Measurements from ENCODE around the gene GLIPR1. TPM values are rescaled to one million over a fixed set of nuclear protein-coding genes. Genes with fewer than 3 reads are reported as not detected.
"Not testable (repeated sequence)": the region's sequence is repeated elsewhere in the genome, so short reads cannot be mapped to it uniquely, and the experiment has no call there.

The GLIPR1 gene
- polyA plus RNA-seq, 1 donor from 2014 or later: 0.12 TPM

DNA sequence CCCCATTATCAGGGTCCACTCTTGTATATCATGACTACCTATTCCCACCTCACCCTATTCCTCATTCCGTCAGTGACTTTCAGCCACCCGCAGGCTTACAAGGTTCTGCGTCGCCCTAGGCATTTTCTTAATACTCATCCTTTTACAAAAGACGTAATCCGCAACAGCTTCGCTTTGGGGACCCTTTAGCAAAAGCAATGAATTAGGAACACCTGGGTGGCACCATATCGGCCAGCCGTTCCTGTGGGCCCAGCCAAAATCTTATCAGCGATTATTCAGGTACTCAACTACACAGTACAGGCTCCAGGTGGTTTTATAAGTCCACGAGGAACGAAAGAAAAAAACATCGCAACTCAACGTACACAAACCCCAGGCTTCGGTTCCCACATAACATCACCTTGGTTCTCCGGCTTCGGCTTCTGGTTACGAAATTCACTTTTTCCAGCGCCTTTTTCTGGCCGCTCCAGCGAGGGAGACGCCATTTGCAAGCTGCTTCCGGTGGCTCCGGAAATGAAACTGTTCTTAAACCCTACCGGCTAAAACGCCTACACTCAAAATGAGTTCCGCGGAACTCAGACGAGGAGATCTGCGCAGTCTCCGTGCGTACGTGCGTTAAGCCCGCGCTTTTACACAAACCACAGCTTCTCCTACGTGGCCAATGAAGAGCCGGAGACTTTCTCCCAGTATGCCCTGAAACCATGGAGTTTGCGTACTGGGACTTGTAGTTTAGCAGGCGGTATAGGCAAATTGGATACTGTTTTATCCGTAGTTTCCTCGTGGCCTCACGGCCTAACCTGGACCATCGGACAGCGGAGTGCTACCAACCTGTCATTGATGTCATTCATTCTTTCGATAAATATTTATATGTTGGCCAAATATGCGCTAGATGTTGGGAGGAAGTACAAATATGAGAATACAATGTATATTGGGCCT, 30.8 kb downstream of the GLIPR1 start, which contains the start of gene KRR1:
Gene KRR1, minus strand, starts transcription at position 494 of the 933 bp plus-strand sequence. Its CDS starts 12 bp downstream, at position 482.
- Histone ChIP-seq H3K4me2 (ENCODE audit: low read length) (peak within 1 kb of the TSS; percentile 85), H3K79me2 (replicated peaks; ENCODE audit: insufficient read depth, low read length) (peaks cover 19% of the 10 kb centered on the region), H3K4me3 (ENCODE audit: low read length) (peak within 1 kb of the TSS; percentile 86), H4K20me1 (ENCODE audit: insufficient read depth) (no peaks in the 10 kb centered on the region), H3K9me2 (ENCODE audit: insufficient read depth, low read length) (no peaks in the 10 kb centered on the region), H2AFZ (ENCODE audit: low read depth, low read length) (peak within 1 kb of the TSS; percentile 95), H3K36me3 (ENCODE audit: insufficient read depth, low read length) (no peaks in the 10 kb centered on the region), H3K9me3 (ENCODE audit: low read length) (no peaks in the 10 kb centered on the region), H3K27ac (ENCODE audit: low read length) (peak within 1 kb of the TSS; percentile 73), H3K9ac (ENCODE audit: low read length) (peak within 1 kb of the TSS; percentile 78), H3K27me3 (ENCODE audit: insufficient read depth, low read depth, low read length) (no peaks in the 10 kb centered on the region), H3F3A (ENCODE audit: insufficient read depth, low read length, poor library complexity, severe bottlenecking) (no peaks in the 10 kb centered on the region)
- TF ChIP-seq RAD21 (conservative IDR thresholded peaks at IDR 0.05) (peak; percentile 54), EZH2 (IDR thresholded peaks at IDR 0.05; ENCODE audit: borderline replicate concordance, insufficient read depth, low read length, poor library complexity, severe bottlenecking) (no peak), EP300 (conservative IDR thresholded peaks at IDR 0.05; ENCODE audit: poor library complexity, severe bottlenecking) (peak; percentile 61), TAF1 (IDR thresholded peaks at IDR 0.05; ENCODE audit: low read depth) (peak; percentile 86), SMC3 (conservative IDR thresholded peaks at IDR 0.05; ENCODE audit: poor library complexity) (peak; percentile 55), MXI1 (conservative IDR thresholded peaks at IDR 0.05; ENCODE audit: poor library complexity, severe bottlenecking) (peak; percentile 92), POLR2AphosphoS5 (IDR thresholded peaks at IDR 0.05) (peak; percentile 86)
- TF ChIP-seq, protein P1, sequence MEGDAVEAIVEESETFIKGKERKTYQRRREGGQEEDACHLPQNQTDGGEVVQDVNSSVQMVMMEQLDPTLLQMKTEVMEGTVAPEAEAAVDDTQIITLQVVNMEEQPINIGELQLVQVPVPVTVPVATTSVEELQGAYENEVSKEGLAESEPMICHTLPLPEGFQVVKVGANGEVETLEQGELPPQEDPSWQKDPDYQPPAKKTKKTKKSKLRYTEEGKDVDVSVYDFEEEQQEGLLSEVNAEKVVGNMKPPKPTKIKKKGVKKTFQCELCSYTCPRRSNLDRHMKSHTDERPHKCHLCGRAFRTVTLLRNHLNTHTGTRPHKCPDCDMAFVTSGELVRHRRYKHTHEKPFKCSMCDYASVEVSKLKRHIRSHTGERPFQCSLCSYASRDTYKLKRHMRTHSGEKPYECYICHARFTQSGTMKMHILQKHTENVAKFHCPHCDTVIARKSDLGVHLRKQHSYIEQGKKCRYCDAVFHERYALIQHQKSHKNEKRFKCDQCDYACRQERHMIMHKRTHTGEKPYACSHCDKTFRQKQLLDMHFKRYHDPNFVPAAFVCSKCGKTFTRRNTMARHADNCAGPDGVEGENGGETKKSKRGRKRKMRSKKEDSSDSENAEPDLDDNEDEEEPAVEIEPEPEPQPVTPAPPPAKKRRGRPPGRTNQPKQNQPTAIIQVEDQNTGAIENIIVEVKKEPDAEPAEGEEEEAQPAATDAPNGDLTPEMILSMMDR (IDR thresholded peaks at IDR 0.05; ENCODE audit: poor library complexity, severe bottlenecking): peak; percentile 37
- TF ChIP-seq, protein P2, sequence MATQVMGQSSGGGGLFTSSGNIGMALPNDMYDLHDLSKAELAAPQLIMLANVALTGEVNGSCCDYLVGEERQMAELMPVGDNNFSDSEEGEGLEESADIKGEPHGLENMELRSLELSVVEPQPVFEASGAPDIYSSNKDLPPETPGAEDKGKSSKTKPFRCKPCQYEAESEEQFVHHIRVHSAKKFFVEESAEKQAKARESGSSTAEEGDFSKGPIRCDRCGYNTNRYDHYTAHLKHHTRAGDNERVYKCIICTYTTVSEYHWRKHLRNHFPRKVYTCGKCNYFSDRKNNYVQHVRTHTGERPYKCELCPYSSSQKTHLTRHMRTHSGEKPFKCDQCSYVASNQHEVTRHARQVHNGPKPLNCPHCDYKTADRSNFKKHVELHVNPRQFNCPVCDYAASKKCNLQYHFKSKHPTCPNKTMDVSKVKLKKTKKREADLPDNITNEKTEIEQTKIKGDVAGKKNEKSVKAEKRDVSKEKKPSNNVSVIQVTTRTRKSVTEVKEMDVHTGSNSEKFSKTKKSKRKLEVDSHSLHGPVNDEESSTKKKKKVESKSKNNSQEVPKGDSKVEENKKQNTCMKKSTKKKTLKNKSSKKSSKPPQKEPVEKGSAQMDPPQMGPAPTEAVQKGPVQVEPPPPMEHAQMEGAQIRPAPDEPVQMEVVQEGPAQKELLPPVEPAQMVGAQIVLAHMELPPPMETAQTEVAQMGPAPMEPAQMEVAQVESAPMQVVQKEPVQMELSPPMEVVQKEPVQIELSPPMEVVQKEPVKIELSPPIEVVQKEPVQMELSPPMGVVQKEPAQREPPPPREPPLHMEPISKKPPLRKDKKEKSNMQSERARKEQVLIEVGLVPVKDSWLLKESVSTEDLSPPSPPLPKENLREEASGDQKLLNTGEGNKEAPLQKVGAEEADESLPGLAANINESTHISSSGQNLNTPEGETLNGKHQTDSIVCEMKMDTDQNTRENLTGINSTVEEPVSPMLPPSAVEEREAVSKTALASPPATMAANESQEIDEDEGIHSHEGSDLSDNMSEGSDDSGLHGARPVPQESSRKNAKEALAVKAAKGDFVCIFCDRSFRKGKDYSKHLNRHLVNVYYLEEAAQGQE (IDR thresholded peaks at IDR 0.05; ENCODE audit: borderline replicate concordance): peak; percentile 95

DNA sequence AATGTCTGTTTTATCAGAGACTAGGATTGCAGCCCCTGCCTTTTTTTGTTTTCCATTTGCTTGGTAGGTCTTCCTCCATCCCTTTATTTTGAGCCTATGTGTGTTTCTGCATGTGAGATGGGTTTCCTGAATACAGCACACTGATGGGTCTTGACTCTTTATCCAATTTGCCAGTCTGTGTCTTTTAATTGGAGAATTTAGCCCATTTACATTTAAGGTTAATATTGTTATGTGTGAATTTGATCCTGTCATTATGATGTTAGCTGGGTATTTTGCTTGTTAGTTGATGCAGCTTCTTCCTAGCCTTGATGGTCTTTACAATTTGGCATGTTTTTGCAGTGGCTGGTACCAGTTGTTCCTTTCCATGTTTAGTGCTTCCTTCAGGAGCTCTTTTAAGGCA, 40.7 kb downstream of the GLIPR1 start:
- H3K9ac ChIP-seq (ENCODE audit: low read length); H3K79me2 ChIP-seq (replicated peaks; ENCODE audit: insufficient read depth, low read length); H3K4me2 ChIP-seq (ENCODE audit: low read length); H3K4me3 ChIP-seq (ENCODE audit: low read length); H3F3A ChIP-seq (ENCODE audit: insufficient read depth, low read length, poor library complexity, severe bottlenecking); H3K27me3 ChIP-seq (ENCODE audit: insufficient read depth, low read depth, low read length); H3K9me3 ChIP-seq (ENCODE audit: low read length); H3K36me3 ChIP-seq (ENCODE audit: insufficient read depth, low read length); H3K9me2 ChIP-seq (ENCODE audit: insufficient read depth, low read length); H3K27ac ChIP-seq (ENCODE audit: low read length); H2AFZ ChIP-seq (ENCODE audit: low read depth, low read length); H4K20me1 ChIP-seq (ENCODE audit: insufficient read depth): not testable (repeated sequence)

DNA sequence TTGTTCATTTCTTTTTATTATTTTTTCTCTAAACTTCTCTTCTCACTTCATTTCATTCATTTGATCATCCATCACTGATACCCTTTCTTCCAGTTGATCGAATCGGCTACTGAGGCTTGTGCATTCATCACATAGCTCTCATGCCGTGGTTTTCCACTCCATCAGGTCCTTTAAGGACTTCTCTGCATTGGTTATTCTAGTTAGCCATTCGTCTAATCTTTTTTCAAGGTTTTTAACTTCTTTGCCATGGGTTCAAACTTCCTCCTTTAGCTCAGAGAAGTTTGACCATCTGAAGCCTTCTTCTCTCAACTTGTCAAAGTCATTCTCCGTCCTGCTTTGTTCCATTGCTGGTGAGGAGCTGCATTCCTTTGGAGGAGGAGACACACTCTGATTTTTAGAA, 41.6 kb downstream of the GLIPR1 start:
- not testable (repeated sequence) for H4K20me1 ChIP-seq (ENCODE audit: insufficient read depth); H3K36me3 ChIP-seq (ENCODE audit: insufficient read depth, low read length); H3K9me3 ChIP-seq (ENCODE audit: low read length); H3K4me2 ChIP-seq (ENCODE audit: low read length); H3K9ac ChIP-seq (ENCODE audit: low read length); H3F3A ChIP-seq (ENCODE audit: insufficient read depth, low read length, poor library complexity, severe bottlenecking); H3K4me3 ChIP-seq (ENCODE audit: low read length); H2AFZ ChIP-seq (ENCODE audit: low read depth, low read length); H3K27me3 ChIP-seq (ENCODE audit: insufficient read depth, low read depth, low read length); H3K27ac ChIP-seq (ENCODE audit: low read length); H3K79me2 ChIP-seq (replicated peaks; ENCODE audit: insufficient read depth, low read length); H3K9me2 ChIP-seq (ENCODE audit: insufficient read depth, low read length)
